Endothelial cell of umbilical vein (primary cell): Measurements from ENCODE around the gene LHX3. TPM values are rescaled to one million over a fixed set of nuclear protein-coding genes. Genes with fewer than 3 reads are reported as not detected.

Experiments
- BruUV-seq: library from RNA; stranded (reverse); fragments of 400-500 nt; replicated peaks from 2 replicates; lab custom pipeline; 2021; lab: Mats Ljungman, UMichigan
- CTCF ChIA-PET: fragments of 300-600, 350-600 bp; sonication (Branson Sonifier 250); formaldehyde crosslinking; loops from one replicate; lab custom pipeline; 2021; ENCODE audit warnings: antibody characterized with exemption, inconsistent platforms; lab: Charles Lee
- POLR2A ChIA-PET: fragments of 300-600, 350-600 bp; sonication (Branson Sonifier 250); formaldehyde crosslinking; loops from one replicate; lab custom pipeline; 2021; ENCODE audit warnings: antibody characterized with exemption, inconsistent platforms; lab: Charles Lee
- DNase-seq: peaks from one replicate; pipeline ENCODE4 v3.0.0-alpha.2; 2011; ENCODE audit warnings: low read depth, low spot score
- FAIRE-seq: peaks from 2 replicates; lab custom pipeline; 2011; peaks lifted over from hg19 to GRCh38; lab: Jason Lieb, UNC
- H2AFZ ChIP-seq: 2 replicates; pipeline ENCODE4 v1.6.0; 2012; ENCODE audit warnings: low read depth, low read length, control low read depth, inconsistent platforms
- H3K27ac ChIP-seq: 2 replicates; pipeline ENCODE4 v1.5.1; 2011; ENCODE audit warnings: low read depth, mild to moderate bottlenecking, control low read depth, low read length, moderate library complexity; ENCODE audit not compliant: insufficient read depth
- H3K27me3 ChIP-seq, 2 experiments: 2 replicates each; pipeline versions ENCODE4 v1.6.0 to v1.6.1; 2011; ENCODE audit warnings: low read length in 2 of 2, mixed read lengths in 1 of 2; ENCODE audit not compliant: control insufficient read depth in 2 of 2, insufficient read depth in 2 of 2
- H3K36me3 ChIP-seq, 2 experiments: 2 replicates in 1 of 2; 3 replicates in 1 of 2; pipeline ENCODE4 v1.5.1; 2011; ENCODE audit warnings: low read length in 2 of 2, mild to moderate bottlenecking in 1 of 2, moderate library complexity in 1 of 2; ENCODE audit not compliant: control insufficient read depth in 2 of 2, insufficient read depth in 2 of 2; ENCODE audit errors: extremely low read depth in 1 of 2
- H3K4me1 ChIP-seq: 3 replicates; pipeline ENCODE4 v1.5.1; 2011; ENCODE audit warnings: mild to moderate bottlenecking, low read length; ENCODE audit not compliant: control insufficient read depth, insufficient read depth; ENCODE audit errors: extremely low read depth
- H3K4me2 ChIP-seq: 2 replicates; pipeline ENCODE4 v1.6.1; 2011; ENCODE audit warnings: low read length, control low read depth, mixed read lengths; ENCODE audit not compliant: insufficient read depth
- H3K4me3 ChIP-seq, 3 experiments: fragments of 200-600 bp in 1 of 3; sonication (generic), shearing (Covaris generic) in 1 of 3; replicated peaks in 1 of 3; 2 replicates each; pipeline ENCODE4 v1.5.1; 2011 to 2016; ENCODE audit warnings: control low read depth in 3 of 3, low read length in 3 of 3, mild to moderate bottlenecking in 2 of 3, inconsistent platforms in 1 of 3, low read depth in 1 of 3, moderate library complexity in 1 of 3; ENCODE audit not compliant: insufficient read depth in 1 of 3
- H3K79me2 ChIP-seq: 2 replicates; pipeline ENCODE4 v1.6.0; 2012; ENCODE audit warnings: low read length, inconsistent platforms; ENCODE audit not compliant: control insufficient read depth, insufficient read depth
- H3K9ac ChIP-seq: replicated peaks from 2 replicates; pipeline ENCODE3; 2011; ENCODE audit warnings: low read length, control low read depth; ENCODE audit not compliant: insufficient read depth; ENCODE audit errors: extremely low read depth
- H3K9me1 ChIP-seq: replicated peaks from 3 replicates; pipeline ENCODE4 v1.6.0; 2011; ENCODE audit warnings: mild to moderate bottlenecking, low read length; ENCODE audit not compliant: control insufficient read depth, insufficient read depth; ENCODE audit errors: extremely low read depth
- H3K9me3 ChIP-seq: replicated peaks from 2 replicates; pipeline ENCODE4 v1.5.1; 2012; ENCODE audit warnings: low read length, inconsistent platforms; ENCODE audit not compliant: control insufficient read depth, insufficient read depth
- H4K20me1 ChIP-seq: replicated peaks from 2 replicates; pipeline ENCODE3; 2011; ENCODE audit warnings: mild to moderate bottlenecking, low read length; ENCODE audit not compliant: control insufficient read depth, insufficient read depth; ENCODE audit errors: extremely low read depth
- CTCF ChIP-seq, 2 donors: IDR thresholded peaks; 1 replicate in 1 of 2; 2 replicates in 1 of 2; pipeline ENCODE4 v1.5.1; 2011; ENCODE audit warnings: low read length in 2 of 2, mild to moderate bottlenecking in 2 of 2, moderate library complexity in 2 of 2, control low read depth in 1 of 2, inconsistent platforms in 1 of 2, low read depth in 1 of 2; ENCODE audit not compliant: insufficient read depth in 1 of 2; ENCODE audit errors: extremely low read depth in 1 of 2
- EZH2 ChIP-seq: IDR thresholded peaks from 2 replicates; pipeline ENCODE4 v1.6.1; 2012; ENCODE audit warnings: borderline replicate concordance, low read depth, mild to moderate bottlenecking, moderate library complexity, low read length, inconsistent platforms; ENCODE audit not compliant: severe bottlenecking
- FOS ChIP-seq: IDR thresholded peaks from 2 replicates; pipeline ENCODE4 v1.6.1; 2011; ENCODE audit warnings: mild to moderate bottlenecking, low read length, moderate library complexity, borderline replicate concordance; ENCODE audit not compliant: insufficient read depth
- GATA2 ChIP-seq: IDR thresholded peaks from 2 replicates; pipeline ENCODE4 v1.7.0; 2011; ENCODE audit warnings: low read depth, mild to moderate bottlenecking, moderate library complexity, mixed read lengths, low read length; ENCODE audit not compliant: insufficient read length, insufficient read depth
- JUN ChIP-seq: IDR thresholded peaks from 2 replicates; pipeline ENCODE4 v1.6.1; 2011; ENCODE audit warnings: borderline replicate concordance, low read depth; ENCODE audit not compliant: insufficient read length, insufficient read depth
- MAX ChIP-seq: IDR thresholded peaks from 2 replicates; pipeline ENCODE4 v1.6.1; 2011; ENCODE audit not compliant: insufficient read depth, insufficient read length
- MYC ChIP-seq: IDR thresholded peaks from one replicate; pipeline ENCODE4 v1.6.1; 2011; ENCODE audit warnings: mild to moderate bottlenecking, low read depth, low read length
- POLR2A ChIP-seq: IDR thresholded peaks from 2 replicates; pipeline ENCODE4 v1.6.1; 2012; ENCODE audit warnings: low read depth, mild to moderate bottlenecking, control low read depth, low read length
- POLR2AphosphoS5 ChIP-seq: IDR thresholded peaks from 2 replicates; pipeline ENCODE4 v1.6.1; 2012; ENCODE audit warnings: low read depth, mild to moderate bottlenecking, control low read depth, low read length, moderate library complexity; ENCODE audit not compliant: insufficient read depth
- dilution Hi-C: fragments of 300-500 bp; cut with MboI; formaldehyde crosslinking; loops from one replicate; pipeline ENCODE4 v1.15.0; 2019; ENCODE audit warnings: low sequenced_read_pairs; ENCODE audit not compliant: extremely low pct_ligation_motif_present
- intact Hi-C: fragments of 100-400 bp; cut with micrococcal nuclease; formaldehyde crosslinking; loops from one replicate; pipeline ENCODE4 v1.10.0; 2022
- polyA plus RNA-seq, 4 experiments: library from polyadenylated mRNA; depleted of rRNA in 3 of 4; stranded (reverse) in 3 of 4; unstranded in 1 of 4; fragments of >200 nt; gene quantifications; 2 replicates each; pipeline versions ENCODE4 v1.2.1 to v1.2.3, GENCODE V29; 2011 to 2012; ENCODE audit warnings: missing spikeins in 1 of 4
- total RNA-seq: library from RNA; stranded (reverse); gene quantifications from 2 replicates; pipeline ENCODE4 v1.2.3, GENCODE V29; 2021

Gene LHX3
- total and polyA plus RNA-seq, 2 donors (not counting 3 experiments of a cell fraction or from before 2014, with no cell fraction given): not detected

GRCh38 chr9:136155576-136155975 is 49.4 kb downstream of the LHX3 start:
- CTCF ChIA-PET: no interaction called here
- H3K9ac ChIP-seq: no peak overlapping the region
- dilution Hi-C loops: no loop called here

More at GRCh38 chr9:136155576-136155975, 49.4 kb downstream of the LHX3 start:
- H3K4me2 ChIP-seq: no peak overlapping the region
- H2AFZ ChIP-seq: no peak overlapping the region
- BruUV-seq: no TSS peak
- H3K36me3 ChIP-seq: no peaks in the 10 kb centered on the region
- no peaks in the 10 kb centered on the region for H4K20me1 ChIP-seq
- H3K4me3 ChIP-seq: no peak overlapping the region
- H3K79me2 ChIP-seq: no peaks in the 10 kb centered on the region
- POLR2A ChIA-PET: no interaction called here
- no peaks in the 10 kb centered on the region for H3K9me3 ChIP-seq
- DNase-seq (no peak), FAIRE-seq (no peak)
- no peaks in the 10 kb centered on the region for H3K9me1 ChIP-seq
- peaks cover 0 to 1% of the 10 kb centered on the region in 2 experiments for H3K27me3 ChIP-seq
- peaks cover 15% of the 10 kb centered on the region for H3K4me1 ChIP-seq
- TF ChIP-seq JUN (no peak), EZH2 (no peak), GATA2 (no peak), MYC (no peak), CTCF (IDR thresholded peaks at IDR 0.05; ENCODE audit: extremely low read depth in 1 of 2, insufficient read depth in 1 of 2, low read depth in 1 of 2, low read length in 2 of 2) (no peak), POLR2AphosphoS5 (no peak), MAX (no peak), POLR2A (no peak), FOS (no peak)
- intact Hi-C loops: loop anchor here (10.0 kb wide), 1 partner anchor 49 kb away; the partner anchor contains the start of gene LHX3
- no peak overlapping the region for H3K27ac ChIP-seq
